ENCODE data around the gene CHL1.

DNA sequence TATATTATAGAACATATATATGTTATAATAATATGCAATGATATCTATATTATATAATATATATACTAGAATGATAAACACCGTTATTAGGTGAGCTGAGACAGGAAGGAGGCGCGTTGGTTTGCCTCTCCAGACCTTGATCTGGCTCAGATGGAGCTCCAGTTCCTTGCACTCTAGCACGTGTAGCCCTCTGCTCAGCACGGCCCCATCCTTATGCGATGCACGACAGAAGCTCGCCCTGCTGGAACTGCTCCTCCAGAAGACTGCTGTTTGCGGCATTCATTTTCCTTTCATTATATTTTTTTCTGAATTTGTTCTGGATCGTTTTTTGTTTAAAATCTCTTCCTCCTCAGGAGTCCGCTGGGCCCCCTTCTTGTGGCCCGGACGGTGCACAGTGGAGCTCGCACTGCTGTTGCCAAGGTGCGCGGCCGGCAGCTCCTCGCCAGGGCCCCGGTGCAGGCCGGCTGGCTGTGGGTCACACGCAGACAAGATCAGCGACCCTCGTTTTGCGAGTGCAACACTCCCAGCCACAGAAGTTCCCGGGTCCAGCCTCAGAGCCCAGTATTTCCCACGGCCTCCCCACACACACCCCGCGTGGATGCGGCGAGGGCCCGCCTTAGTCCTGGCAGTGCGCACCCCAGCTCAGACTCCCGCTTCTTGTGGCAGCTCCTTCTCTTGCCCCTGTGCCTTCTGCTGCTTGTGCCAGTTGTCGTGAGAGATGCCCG lies 112.2 kb downstream of the CHL1 start:
- TF ChIP-seq, protein P1, sequence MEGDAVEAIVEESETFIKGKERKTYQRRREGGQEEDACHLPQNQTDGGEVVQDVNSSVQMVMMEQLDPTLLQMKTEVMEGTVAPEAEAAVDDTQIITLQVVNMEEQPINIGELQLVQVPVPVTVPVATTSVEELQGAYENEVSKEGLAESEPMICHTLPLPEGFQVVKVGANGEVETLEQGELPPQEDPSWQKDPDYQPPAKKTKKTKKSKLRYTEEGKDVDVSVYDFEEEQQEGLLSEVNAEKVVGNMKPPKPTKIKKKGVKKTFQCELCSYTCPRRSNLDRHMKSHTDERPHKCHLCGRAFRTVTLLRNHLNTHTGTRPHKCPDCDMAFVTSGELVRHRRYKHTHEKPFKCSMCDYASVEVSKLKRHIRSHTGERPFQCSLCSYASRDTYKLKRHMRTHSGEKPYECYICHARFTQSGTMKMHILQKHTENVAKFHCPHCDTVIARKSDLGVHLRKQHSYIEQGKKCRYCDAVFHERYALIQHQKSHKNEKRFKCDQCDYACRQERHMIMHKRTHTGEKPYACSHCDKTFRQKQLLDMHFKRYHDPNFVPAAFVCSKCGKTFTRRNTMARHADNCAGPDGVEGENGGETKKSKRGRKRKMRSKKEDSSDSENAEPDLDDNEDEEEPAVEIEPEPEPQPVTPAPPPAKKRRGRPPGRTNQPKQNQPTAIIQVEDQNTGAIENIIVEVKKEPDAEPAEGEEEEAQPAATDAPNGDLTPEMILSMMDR (IDR thresholded peaks at IDR 0.05), result no peak
- TF ChIP-seq EP300 (IDR thresholded peaks at IDR 0.05; ENCODE audit: low read depth) (no peak), POLR2A (IDR thresholded peaks at IDR 0.05) (no peak)

Measured in transverse colon (tissue), 3 donors.